Mucosa of rectum (tissue), 2 donors: ENCODE measurements around the gene SIRT7.

Experiments
- H3K27ac ChIP-seq, 2 donors: one replicate each; pipeline ENCODE4 v1.7.0; 2013; ENCODE audit warnings: inconsistent platforms in 2 of 2, low read depth in 2 of 2, low read length in 2 of 2
- H3K27me3 ChIP-seq, 2 donors: one replicate each; pipeline ENCODE4 v1.7.0; 2013; ENCODE audit warnings: low read length in 2 of 2; ENCODE audit not compliant: control insufficient read depth in 2 of 2, insufficient read depth in 2 of 2
- H3K36me3 ChIP-seq, 2 donors: one replicate each; pipeline ENCODE4 v1.7.0; 2013; ENCODE audit warnings: low read length in 2 of 2; ENCODE audit not compliant: control insufficient read depth in 2 of 2, insufficient read depth in 2 of 2
- H3K4me1 ChIP-seq, 2 donors: one replicate each; pipeline ENCODE4 v1.7.0; 2013; ENCODE audit warnings: low read length in 2 of 2, mild to moderate bottlenecking in 1 of 2; ENCODE audit not compliant: control insufficient read depth in 2 of 2, insufficient read depth in 2 of 2
- H3K4me3 ChIP-seq, 2 donors: one replicate each; pipeline ENCODE4 v1.7.0; 2013; ENCODE audit warnings: low read length in 2 of 2
- H3K9ac ChIP-seq, 2 donors: one replicate each; pipeline ENCODE4 v1.7.0; 2013; ENCODE audit warnings: low read length in 2 of 2, low read depth in 1 of 2, mild to moderate bottlenecking in 1 of 2
- H3K9me3 ChIP-seq, 2 donors: one replicate each; pipeline ENCODE4 v1.7.0; 2013; ENCODE audit warnings: low read length in 2 of 2; ENCODE audit not compliant: control insufficient read depth in 2 of 2
- donor health status: healthy.
- donor health status: Normal muscosa, but diverticular disease.

Gene SIRT7

DNA sequence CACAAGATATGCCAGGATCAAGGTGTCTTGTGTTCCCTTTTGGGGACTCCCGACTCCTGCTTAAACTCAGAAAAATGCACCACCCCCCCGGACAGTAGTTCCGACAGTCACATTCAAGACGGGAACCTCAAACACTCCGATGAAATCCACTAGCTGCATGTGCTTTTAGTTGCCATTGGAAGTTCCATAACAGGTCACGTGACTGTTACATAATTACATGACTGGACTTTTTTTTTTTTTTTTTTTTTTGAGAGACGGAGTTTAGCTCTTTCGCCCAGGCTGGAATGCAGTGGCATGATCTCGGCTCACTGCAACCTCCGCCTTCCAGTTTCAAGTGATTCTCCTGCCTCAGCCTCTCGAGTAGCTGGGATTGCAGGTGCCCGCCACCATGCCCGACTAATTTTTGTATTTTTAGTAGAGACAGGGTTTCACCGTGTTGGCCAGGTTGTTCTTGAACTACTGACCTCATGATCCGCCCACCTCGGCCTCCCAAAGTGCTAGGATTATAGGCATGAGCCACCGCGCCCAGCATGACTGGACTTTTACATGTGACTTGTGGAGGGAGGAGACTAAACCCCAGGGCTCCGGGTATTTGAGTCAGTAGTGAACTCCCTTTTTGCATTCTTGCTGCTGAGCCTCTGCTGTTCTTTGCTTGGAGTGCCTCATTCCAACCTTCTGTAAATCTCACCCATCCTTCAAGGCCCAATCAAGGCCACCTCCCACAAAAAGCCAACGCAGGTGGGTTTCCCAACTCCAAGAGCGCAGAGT, 1.6 kb downstream of the SIRT7 start:
- Histone ChIP-seq H3K4me3 (peak overlapping the region; percentile 69 to 83), H3K4me1 (peaks cover 31 to 43% of the 10 kb centered on the region in 2 donors), H3K27me3 (no peaks in the 10 kb centered on the region), H3K36me3 (peaks cover 42 to 52% of the 10 kb centered on the region in 2 donors), H3K9ac (peak overlapping the region; percentile 73 to 87), H3K27ac (peak overlapping the region; percentile 89 to 90), H3K9me3 (no peaks in the 10 kb centered on the region)

DNA sequence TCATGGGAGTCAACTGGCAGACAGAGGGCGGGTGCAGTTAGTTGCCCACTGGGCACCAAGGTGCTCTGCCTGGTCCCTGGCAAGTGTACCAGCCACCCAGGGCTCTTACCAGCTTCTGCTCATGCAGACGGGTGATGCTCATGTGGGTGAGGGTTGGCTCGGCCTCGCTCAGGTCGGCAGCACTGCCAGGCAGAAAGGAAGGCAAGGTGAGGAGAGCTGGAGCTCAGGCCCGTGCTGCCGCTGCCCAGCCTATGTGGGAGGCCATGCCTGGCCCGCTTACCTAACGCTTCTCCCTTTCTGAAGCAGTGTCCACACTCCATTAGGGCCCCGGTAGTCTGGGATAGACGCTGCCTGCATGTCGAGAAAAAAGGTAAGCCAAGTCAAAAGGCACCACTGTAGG, 2.6 kb downstream of the SIRT7 start:
- Histone ChIP-seq H3K36me3 (peaks cover 40 to 46% of the 10 kb centered on the region in 2 donors), H3K27ac (no peak overlapping the region), H3K27me3 (no peaks in the 10 kb centered on the region), H3K4me1 (peaks cover 34 to 43% of the 10 kb centered on the region in 2 donors), H3K4me3 (no peak overlapping the region), H3K9me3 (no peaks in the 10 kb centered on the region), H3K9ac (no peak overlapping the region)

DNA sequence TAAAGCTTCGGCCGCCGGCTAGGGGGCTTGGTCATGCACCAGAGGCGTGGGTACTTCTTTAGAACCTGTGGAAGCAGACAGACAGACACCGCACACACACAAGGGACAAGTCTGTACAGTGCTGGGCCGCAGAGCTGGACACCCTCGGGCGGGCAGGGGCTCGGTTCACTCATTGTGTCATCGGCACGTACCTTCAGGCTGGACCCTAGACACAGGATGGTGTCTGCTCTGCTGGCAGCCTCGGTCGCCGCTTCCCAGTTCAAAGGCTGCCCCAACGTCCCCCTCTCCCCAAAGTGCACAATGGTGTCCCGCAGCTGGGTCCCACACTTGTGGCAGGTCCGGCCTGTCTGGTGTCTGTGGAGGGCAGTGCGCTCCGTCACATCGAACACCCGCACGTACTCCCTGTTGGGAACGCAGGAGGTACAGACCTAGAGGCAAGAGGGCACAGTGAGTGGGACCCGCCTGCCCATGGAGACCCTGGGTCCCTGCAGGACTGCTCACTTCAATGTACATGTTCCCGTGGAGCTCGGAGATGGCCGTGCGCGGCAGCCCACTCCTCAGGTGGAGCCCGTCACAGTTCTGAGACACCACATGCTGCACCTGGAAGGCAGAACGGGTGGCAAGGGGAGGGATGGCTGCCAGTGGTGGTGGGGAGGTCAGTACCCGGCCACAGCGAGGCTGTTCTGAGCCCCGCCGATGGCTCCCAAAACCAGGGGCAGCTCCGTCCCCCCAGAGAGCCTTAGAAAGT, 3.7 kb downstream of the SIRT7 start:
- Histone ChIP-seq H3K4me3 (no peak overlapping the region), H3K27me3 (no peaks in the 10 kb centered on the region), H3K27ac (no peak overlapping the region), H3K36me3 (peaks cover 34 to 39% of the 10 kb centered on the region in 2 donors), H3K4me1 (peaks cover 31 to 38% of the 10 kb centered on the region in 2 donors), H3K9me3 (no peaks in the 10 kb centered on the region), H3K9ac (no peak overlapping the region)

DNA sequence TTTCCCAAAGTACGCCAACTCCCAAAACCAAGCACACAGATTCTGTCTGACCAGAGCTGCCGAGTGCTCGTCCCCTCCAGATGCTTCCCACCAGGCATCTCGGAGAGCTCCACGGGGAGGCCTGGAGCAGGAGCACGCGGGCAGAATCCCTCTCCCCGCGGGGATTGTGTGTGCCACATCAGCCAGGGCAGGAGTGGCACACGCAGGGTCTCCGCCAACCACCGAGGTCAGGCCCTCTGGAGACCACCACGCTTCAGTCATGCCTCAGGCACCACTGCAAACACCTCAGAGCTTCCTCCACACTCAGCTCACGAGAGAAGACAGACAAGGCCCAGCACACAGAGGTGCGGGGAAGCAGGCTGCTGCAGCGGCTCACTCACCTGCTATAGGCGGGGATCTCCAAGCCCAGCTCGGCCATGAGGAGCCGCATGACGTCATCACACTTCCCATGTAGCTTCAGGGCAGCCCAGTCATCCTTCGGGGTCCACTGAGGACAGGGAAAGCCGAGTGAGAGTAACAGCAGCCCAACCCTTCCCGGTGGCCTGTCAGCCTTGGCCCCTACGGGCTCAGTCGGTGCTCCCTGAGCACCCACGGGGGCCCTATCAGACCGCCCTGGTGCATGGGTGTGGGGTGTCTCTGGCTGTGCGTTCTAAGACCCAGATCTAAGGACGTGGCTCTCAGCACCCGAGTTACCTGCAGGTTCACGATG, 4.4 kb downstream of the SIRT7 start:
- no peaks in the 10 kb centered on the region for H3K9me3 ChIP-seq
- no peak overlapping the region for H3K4me3 ChIP-seq
- peaks cover 34 to 42% of the 10 kb centered on the region in 2 donors for H3K36me3 ChIP-seq
- H3K27ac ChIP-seq = no peak overlapping the region
- no peaks in the 10 kb centered on the region for H3K27me3 ChIP-seq
- H3K9ac ChIP-seq = no peak overlapping the region
- H3K4me1 ChIP-seq = peaks cover 24 to 31% of the 10 kb centered on the region in 2 donors

DNA sequence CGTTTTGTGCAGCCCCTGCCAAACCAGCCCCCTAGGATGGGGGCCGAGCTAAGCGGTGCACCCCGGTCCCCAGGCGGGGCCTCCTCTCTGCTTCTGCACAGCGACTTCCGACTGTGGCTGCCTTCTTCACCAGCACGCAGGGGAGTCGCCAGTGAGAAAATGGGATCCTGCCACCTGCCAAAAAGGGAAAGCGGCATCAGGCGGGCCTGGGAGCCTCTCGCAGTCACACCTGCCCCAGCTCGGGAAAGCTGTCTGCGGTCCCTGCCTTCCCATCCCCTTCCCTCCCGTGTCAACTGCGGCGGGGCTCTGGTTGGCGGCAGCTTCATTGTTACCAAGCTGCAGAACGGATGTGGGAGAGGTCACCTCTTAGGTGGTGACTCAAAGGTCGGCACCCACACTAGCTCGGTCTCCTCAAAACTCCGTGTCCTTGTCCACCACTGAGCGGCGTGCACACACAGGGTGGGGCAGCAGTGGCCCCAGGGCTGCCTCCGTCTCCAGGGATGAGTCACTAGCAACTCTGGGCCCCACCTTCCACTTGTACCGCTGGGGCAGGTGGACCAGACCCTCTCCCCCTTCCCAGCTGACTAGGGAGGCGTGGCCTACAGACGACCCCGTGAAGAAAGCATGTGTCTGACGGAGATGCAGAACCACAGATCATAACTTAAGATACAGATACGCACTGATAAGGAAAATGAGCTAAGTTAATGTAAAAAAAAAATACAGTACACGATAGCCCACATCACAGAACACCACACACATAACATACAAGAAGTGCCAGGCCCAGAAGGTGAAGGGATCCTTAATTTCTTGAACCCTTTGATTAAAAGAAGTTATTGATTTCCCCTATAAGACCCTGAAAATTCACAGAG, 5.3 kb downstream of the SIRT7 start:
- Histone ChIP-seq H3K9me3 (no peaks in the 10 kb centered on the region), H3K36me3 (peaks cover 34 to 48% of the 10 kb centered on the region in 2 donors), H3K4me3 (no peak overlapping the region), H3K27ac (no peak overlapping the region), H3K9ac (no peak overlapping the region), H3K27me3 (no peaks in the 10 kb centered on the region), H3K4me1 (peaks cover 19 to 26% of the 10 kb centered on the region in 2 donors)

DNA sequence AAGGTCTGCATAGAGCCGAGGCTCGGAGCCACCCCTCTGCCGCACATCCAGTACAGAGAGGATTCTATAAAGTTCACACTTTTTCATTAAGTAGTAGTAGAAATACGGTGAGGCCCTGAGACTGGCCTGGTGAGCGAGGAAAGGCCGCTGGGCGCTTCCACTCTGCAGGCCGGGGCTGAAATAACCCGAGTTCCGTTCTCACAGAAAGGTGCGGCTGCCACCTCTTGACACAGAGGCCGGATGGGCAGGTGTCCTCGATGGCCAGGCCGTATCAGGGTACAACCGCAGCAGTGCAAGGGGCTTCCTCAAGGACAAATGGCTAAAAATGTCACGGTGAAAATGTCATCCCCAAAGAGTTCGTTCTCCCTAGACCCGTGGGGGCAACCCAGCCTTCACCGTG, 6.0 kb downstream of the SIRT7 start:
- Histone ChIP-seq H3K9me3 (no peaks in the 10 kb centered on the region), H3K4me3 (no peak overlapping the region), H3K27ac (peak overlapping the region in 1 of 2 donors; percentile 13), H3K4me1 (peaks cover 15 to 21% of the 10 kb centered on the region in 2 donors), H3K9ac (no peak overlapping the region), H3K36me3 (peaks cover 35 to 53% of the 10 kb centered on the region in 2 donors), H3K27me3 (no peaks in the 10 kb centered on the region)

DNA sequence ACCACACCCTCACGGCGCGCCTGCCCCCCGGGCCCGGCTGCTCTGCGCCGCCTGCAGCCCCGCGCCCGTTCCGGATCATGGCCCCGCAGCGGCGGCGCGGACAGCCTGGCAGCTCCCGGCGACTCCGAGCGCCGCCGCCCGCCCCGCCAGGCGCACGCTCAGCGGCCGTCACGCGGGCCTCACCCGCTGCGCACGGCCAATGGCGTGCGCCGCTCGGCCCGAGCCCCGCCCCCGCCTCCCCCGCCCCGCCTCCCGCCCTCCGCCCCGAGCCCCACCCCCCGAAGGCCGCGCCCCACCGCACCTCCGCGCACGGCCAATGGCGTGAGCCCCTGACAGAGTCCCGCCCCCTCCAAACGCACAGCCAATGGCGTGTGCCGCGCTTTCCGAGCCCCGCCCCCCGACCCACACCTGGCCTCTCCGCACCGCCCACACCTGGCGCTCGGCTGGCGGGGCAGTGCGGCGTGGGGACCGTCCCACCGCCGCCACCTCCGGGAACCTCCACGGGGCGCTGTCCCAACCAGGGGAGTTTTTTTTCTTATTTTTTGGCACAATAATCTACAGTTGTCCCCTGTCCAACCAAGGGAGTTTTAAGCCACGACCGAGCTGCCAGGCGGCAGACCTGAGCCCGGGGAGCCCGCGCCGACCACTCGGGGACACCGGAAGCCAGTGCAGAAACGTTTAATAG, 6.6 kb downstream of the SIRT7 start, which contains the start of gene PCYT2:
PCYT2 (minus strand) TSS at position 123 of the 685 bp plus-strand sequence; CDS start at position 79, 44 bp downstream.
- Histone ChIP-seq H3K27me3 (no peaks in the 10 kb centered on the region), H3K4me1 (peaks cover 10 to 16% of the 10 kb centered on the region in 2 donors), H3K27ac (peak within 1 kb of the TSS; percentile 58 to 77), H3K4me3 (peak within 1 kb of the TSS; percentile 76 to 79), H3K36me3 (peaks cover 40 to 53% of the 10 kb centered on the region in 2 donors), H3K9me3 (no peaks in the 10 kb centered on the region), H3K9ac (peak within 1 kb of the TSS; percentile 61 to 76)

DNA sequence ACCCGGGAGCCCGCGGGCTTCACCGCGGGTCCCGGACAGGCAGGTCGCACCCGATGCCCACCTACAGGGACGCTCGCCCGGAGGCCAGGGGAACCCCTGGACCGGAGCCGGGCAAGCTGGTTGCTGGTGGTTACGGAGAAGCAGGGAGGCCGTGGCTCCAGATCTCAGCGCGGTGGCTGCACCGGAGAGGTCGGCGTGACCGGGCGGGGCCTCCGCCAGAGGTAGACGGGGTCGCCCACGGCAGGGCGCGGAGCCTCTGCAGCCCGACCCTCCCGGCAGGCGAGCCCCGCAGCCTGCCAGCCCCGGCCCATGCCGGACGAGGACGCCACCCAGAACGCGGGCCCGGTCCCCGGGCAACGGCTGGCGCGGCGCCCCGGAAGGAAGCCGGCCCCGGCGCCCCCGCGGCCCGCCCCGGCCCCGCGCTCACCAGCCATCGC, 7.1 kb downstream of the SIRT7 start:
- Histone ChIP-seq H3K9me3 (no peaks in the 10 kb centered on the region), H3K27me3 (no peaks in the 10 kb centered on the region), H3K36me3 (peaks cover 41 to 53% of the 10 kb centered on the region in 2 donors), H3K4me3 (peak overlapping the region; percentile 76 to 79), H3K27ac (peak overlapping the region; percentile 58 to 77), H3K4me1 (peaks cover 10 to 12% of the 10 kb centered on the region in 2 donors), H3K9ac (peak overlapping the region; percentile 61 to 76)
